ENCODE data around the gene TENM4. TPM values are rescaled to one million over a fixed set of nuclear protein-coding genes. Genes with fewer than 3 reads are reported as not detected.

Gene TENM4
- total RNA-seq, 4 donors from 2014 or later: 4.0 to 14.6 (median 4.5) TPM

DNA sequence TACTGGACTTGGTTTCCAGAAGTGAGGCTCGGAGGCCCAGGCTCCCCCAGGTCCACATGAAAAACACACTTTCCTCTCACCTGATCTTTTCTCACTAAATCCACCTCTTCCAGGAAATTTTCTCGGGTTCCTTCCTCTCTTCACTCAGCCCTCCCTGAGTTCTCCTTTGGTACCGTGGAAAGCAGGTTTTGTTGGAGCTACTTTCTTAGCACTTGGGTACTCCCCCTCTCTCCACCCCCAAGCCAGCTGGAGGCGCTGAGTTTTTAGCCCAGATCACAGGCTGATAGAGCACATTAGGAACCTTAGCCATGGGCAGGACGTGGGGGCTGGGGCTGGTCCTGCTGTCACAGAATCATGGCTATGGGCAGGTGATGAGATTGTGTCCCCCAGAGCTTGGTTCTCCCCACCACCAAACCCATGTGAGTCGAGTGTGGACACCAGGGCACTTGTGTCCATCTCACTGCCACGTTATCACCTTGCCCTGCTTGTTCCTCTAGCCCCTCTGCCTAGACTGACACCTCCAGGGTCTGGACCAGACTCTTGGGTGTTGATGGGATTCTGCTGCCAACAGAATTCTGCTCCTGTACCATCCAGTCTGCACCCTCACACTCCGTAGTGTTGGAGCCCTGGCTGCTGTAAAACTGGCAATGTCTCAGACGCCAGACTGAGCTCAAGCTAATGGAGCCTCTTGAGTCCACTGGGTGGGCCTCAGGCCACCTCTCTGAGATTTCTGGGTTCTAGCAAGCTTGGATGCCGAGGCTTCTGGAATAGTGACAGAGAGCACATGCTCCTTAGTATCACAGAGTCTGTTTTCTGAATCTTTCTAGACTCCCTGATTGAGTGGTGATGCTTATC, 791.2 kb downstream of the TENM4 start:
- TF ChIP-seq, protein P1, sequence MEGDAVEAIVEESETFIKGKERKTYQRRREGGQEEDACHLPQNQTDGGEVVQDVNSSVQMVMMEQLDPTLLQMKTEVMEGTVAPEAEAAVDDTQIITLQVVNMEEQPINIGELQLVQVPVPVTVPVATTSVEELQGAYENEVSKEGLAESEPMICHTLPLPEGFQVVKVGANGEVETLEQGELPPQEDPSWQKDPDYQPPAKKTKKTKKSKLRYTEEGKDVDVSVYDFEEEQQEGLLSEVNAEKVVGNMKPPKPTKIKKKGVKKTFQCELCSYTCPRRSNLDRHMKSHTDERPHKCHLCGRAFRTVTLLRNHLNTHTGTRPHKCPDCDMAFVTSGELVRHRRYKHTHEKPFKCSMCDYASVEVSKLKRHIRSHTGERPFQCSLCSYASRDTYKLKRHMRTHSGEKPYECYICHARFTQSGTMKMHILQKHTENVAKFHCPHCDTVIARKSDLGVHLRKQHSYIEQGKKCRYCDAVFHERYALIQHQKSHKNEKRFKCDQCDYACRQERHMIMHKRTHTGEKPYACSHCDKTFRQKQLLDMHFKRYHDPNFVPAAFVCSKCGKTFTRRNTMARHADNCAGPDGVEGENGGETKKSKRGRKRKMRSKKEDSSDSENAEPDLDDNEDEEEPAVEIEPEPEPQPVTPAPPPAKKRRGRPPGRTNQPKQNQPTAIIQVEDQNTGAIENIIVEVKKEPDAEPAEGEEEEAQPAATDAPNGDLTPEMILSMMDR (IDR thresholded peaks at IDR 0.05; ENCODE audit: low read depth): no peak

- TF ChIP-seq, protein P1 (IDR thresholded peaks at IDR 0.05; ENCODE audit: low read depth): no peak
Observed at GRCh38 chr11:78647986-78648875, 792.6 kb downstream of the TENM4 start.

DNA sequence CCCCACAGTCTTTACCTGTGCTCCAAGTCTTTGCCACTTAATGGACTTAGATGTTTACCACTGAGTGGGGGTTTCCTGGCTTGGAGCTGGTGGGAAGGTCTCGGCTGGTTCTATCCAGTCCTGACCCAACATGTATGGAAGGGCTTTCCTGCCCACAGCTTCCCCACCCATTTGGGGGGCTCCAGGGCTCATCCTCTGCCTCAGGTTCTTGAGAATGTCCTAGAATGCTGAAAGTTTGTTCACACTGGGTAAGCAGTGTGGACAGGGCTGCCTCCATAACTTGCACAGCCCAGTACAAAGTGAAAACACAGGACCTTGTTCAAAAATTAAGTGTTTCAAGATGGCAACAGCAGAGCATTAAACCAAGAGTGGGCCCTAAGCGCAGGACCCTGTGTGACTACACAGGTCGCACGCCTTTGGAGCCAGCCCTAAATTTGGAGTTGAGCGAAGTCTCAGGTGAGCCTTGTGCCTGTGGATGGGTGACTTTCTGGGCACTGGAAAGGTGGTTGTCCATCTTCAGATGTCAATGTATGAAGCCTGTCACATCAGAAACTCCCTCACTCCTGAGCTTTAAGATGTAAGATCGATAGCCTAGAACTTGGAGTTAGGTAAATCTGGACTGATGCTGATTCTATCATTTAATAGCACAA, 793.4 kb downstream of the TENM4 start:
- TF ChIP-seq, protein P1 (IDR thresholded peaks at IDR 0.05; ENCODE audit: low read depth): no peak

- TF ChIP-seq, protein P1 (IDR thresholded peaks at IDR 0.05; ENCODE audit: low read depth): no peak
Observed at GRCh38 chr11:78646564-78647185, 794.2 kb downstream of the TENM4 start.

DNA sequence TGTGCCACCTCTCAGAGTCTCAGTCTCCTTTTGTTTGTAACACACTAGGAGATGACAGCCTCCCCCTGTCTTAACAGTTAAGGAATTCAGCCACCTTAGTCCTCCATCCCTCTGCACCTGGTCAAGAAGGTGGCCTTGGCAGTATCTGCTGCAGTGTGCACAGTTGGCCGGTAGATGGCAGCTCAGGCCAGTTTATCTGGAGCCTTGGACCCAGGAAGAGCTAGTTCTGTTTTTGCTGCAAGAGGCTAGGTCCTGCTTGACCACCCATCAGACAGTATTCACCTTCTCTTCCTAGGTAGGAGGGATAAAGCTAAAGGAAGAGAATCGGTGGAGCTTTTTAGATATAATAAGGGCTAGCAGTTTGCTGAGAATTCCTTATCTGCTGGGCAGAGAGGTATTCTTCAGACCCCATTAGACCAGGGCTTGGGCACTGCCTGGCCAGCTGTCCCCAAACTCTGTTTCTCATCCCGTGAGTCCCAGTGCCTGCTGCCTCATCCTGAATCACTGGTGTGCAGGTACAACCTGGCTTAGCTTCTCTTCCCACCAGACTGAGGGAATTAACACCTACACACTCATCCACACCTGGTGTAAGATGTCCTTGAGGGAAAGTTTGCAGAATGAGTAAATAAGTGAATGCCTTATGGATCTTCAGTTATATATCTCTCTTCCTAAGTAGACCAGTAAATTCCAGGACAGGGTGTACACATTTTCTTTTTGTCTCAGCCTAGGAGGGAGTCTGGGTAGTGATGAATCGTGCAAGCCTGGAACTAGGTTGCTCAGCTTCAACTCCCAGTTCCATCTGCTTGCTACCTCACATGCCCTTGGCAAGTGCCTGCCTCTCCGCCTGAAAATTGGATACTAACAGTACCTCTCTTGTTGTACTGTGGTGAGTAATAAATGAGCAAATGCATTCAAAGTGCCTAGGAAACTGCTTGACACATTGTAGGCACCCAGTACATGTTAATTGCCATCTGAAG, 795.3 kb downstream of the TENM4 start:
- TF ChIP-seq, protein P1 (IDR thresholded peaks at IDR 0.05; ENCODE audit: low read depth): no peak

DNA sequence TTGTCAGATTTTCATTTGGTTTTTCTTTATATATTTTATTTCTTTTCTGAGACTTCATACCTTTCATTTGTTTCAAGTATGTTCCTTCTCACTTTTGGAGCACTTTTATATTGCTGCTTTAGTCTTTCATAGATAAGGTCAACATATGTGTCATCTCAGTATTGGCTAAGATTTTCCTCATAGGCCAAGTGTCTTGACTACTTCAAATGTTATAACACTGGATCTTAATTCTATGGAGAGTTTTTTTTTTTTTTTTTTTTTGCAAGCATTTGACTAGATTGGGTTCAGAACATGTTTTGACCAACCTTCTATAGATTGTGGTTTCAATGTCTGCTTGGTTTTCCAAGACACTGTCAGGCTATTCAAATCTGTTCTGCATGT, 797.2 kb downstream of the TENM4 start:
- TF ChIP-seq, protein P1 (IDR thresholded peaks at IDR 0.05; ENCODE audit: low read depth): no peak

All from subcutaneous adipose tissue (tissue), 4 donors.